Measurements from ENCODE around the gene DTNB. TPM values are rescaled to one million over a fixed set of nuclear protein-coding genes. Genes with fewer than 3 reads are reported as not detected.

Gene DTNB
- total RNA-seq, 1 experiment from 2014 or later, result 19.8 TPM

GRCh38 chr2:25598332-25598731 lies 75.0 kb downstream of the DTNB start:
- no peak for DNase-seq
- Histone ChIP-seq H3K4me3 (ENCODE audit: insufficient read depth, low read depth, low read length) (no peak overlapping the region), H3K27me3 (ENCODE audit: control insufficient read depth, insufficient read depth, low read length) (no peaks in the 10 kb centered on the region), H3K36me3 (replicated peaks; ENCODE audit: control insufficient read depth, insufficient read depth, low read length) (no peaks in the 10 kb centered on the region)

- no peaks in the 10 kb centered on the region for H3K27me3 ChIP-seq (ENCODE audit: control insufficient read depth, insufficient read depth, low read length)
- no peak overlapping the region for H3K4me3 ChIP-seq (ENCODE audit: insufficient read depth, low read depth, low read length)
- DNase-seq, result no peak
- H3K36me3 ChIP-seq (replicated peaks; ENCODE audit: control insufficient read depth, insufficient read depth, low read length), result no peaks in the 10 kb centered on the region
Observed at GRCh38 chr2:25597881-25598280, 75.5 kb downstream of the DTNB start.

DNA sequence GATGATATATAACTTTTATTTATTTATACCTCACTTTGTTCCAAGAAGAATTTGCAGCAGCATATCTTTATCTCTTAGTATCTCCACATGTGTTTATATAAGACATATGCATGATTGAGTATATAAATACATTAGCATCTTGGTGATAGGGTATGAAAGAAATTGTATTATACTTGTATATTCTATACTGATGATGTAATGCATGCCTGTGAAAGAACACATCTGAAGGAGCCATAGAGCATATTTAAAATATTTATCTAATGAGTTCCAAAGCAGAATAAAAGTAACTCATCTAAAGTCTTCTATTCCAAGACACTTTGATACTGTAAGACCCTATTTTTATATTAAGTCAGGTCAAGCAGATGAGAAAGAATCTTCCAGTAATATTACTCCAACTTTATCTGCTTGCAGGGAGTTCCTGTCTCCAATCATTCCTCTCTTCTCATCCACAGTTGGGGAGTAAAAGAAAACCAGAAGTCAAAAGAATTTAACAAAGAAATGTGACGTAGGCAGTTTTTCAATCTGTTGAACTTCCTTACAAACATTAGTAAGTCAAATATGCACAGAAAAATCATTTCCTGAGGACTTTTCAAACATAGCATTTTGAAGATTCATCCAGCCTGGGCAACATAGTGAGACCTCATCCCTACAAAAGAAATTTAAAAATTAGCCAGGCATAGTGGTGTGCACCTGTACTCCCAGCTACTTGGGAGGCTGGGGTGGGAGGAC lies 76.7 kb downstream of the DTNB start:
- H3K27me3 ChIP-seq (ENCODE audit: control insufficient read depth, insufficient read depth, low read length), result no peaks in the 10 kb centered on the region
- no peak for DNase-seq
- no peak overlapping the region for H3K4me3 ChIP-seq (ENCODE audit: insufficient read depth, low read depth, low read length)
- H3K36me3 ChIP-seq (replicated peaks; ENCODE audit: control insufficient read depth, insufficient read depth, low read length), result no peaks in the 10 kb centered on the region

DNA sequence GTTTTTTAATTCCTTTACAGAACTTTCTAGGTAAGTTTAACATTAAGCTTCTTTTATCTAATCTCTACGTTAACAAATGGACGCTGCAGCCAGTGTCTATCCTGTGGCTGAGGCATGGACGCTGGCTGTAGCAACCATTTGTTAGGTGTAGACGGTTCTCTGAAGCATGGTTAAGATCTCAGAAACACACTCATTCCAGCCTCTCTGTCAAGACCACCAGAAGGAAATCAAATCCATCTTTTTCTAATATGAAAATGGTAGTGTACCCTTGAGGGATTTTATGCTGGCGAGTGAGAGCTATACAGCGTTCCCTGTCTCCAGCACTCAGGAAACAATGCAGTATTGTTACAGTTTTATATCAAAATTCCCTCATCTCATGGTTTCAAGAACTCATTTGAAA lies 78.0 kb downstream of the DTNB start:
- no peak for DNase-seq
- no peaks in the 10 kb centered on the region for H3K36me3 ChIP-seq (replicated peaks; ENCODE audit: control insufficient read depth, insufficient read depth, low read length)
- H3K27me3 ChIP-seq (ENCODE audit: control insufficient read depth, insufficient read depth, low read length), result no peaks in the 10 kb centered on the region
- no peak overlapping the region for H3K4me3 ChIP-seq (ENCODE audit: insufficient read depth, low read depth, low read length)

GRCh38 chr2:25594991-25595390 lies 78.4 kb downstream of the DTNB start:
- H3K4me3 ChIP-seq (ENCODE audit: insufficient read depth, low read depth, low read length), result no peak overlapping the region
- no peaks in the 10 kb centered on the region for H3K27me3 ChIP-seq (ENCODE audit: control insufficient read depth, insufficient read depth, low read length)
- no peaks in the 10 kb centered on the region for H3K36me3 ChIP-seq (replicated peaks; ENCODE audit: control insufficient read depth, insufficient read depth, low read length)
- no peak for DNase-seq

DNA sequence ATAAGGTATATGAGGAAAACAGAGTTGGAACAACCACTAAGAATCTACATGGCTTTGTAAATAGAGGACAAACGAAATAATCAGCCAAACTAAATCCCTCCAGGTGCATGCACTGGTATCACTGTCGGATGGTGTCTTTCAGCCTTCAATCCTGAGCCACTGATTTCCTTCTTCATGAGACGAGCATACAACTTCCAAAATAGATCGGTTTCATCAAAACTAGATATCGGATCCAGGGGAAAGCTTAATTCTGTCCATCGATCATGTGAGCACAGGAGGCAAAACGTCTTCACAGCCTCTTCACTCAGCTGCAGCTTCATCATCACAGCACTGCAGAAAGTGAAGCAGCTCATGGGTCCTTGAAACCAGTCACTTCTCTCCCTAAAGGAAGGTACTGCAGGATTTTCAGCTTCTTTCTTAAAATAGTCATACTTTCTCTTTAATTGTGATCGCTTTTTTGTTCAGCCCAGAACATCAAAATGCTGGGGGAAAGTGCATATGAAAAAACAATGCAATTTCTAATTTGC lies 80.5 kb downstream of the DTNB start:
- DNase-seq, result no peak
- Histone ChIP-seq H3K36me3 (replicated peaks; ENCODE audit: control insufficient read depth, insufficient read depth, low read length) (no peaks in the 10 kb centered on the region), H3K27me3 (ENCODE audit: control insufficient read depth, insufficient read depth, low read length) (no peaks in the 10 kb centered on the region), H3K4me3 (ENCODE audit: insufficient read depth, low read depth, low read length) (no peak overlapping the region)

DNA sequence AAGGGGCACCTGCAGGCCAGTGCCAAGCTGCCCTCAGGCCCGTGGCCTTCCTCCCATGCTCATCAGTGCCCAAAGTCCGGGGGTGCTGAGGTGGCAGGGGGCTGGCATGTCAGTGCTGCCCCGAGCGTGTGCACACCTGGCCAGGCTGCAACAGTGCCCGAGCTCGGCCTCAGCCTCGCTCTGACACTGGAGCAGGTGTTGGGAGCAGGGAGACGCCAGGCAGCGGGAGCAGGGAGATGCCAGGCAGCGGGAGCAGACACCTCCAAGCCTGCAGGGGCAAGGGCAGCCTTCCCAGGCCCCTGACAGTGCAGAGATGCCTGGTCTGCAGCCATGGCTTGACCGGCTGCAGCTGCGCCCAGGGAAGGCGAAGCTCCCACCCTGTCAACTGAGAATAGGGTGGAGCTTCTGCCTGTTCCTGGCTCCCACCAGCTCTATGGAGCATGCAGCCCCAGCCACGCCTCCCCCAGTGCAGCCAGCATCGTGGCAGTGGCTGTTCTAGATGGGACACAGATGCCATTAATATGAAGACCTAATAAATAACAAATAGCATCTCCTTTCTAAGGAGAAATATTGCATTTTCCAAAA lies 82.4 kb downstream of the DTNB start:
- DNase-seq, result peak; percentile 36
- Histone ChIP-seq H3K36me3 (replicated peaks; ENCODE audit: control insufficient read depth, insufficient read depth, low read length) (no peaks in the 10 kb centered on the region), H3K27me3 (ENCODE audit: control insufficient read depth, insufficient read depth, low read length) (no peaks in the 10 kb centered on the region), H3K4me3 (ENCODE audit: insufficient read depth, low read depth, low read length) (no peak overlapping the region)

DNA sequence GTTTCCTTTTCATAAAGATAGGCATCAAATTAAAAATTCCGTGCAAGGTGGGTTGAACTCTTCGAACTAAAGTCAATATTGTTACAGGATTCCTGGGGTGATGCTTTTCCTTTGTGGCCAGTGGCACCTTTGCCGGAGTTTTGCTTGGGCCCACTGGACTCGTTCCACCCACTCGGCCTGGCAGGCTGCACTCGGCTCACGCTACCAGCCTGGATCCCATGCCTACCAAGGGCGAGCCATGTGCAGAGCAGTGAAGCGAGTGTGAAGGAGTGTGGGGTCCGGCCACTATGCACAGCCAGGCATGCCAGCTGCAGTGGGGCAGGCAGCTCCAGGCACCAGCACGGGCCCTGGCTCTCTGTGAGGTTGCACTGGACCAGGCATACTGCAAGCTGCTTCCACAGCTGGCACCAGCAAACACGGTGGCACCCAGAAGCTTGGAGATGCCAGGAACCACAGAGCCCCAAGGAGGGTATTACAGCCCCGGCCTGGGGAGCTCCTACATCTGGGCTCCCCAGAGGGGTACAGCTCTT lies 83.6 kb downstream of the DTNB start:
- Histone ChIP-seq H3K36me3 (replicated peaks; ENCODE audit: control insufficient read depth, insufficient read depth, low read length) (no peaks in the 10 kb centered on the region), H3K4me3 (ENCODE audit: insufficient read depth, low read depth, low read length) (no peak overlapping the region), H3K27me3 (ENCODE audit: control insufficient read depth, insufficient read depth, low read length) (no peaks in the 10 kb centered on the region)
- no peak for DNase-seq

- Histone ChIP-seq H3K36me3 (replicated peaks; ENCODE audit: control insufficient read depth, insufficient read depth, low read length) (no peaks in the 10 kb centered on the region), H3K27me3 (ENCODE audit: control insufficient read depth, insufficient read depth, low read length) (no peaks in the 10 kb centered on the region), H3K4me3 (ENCODE audit: insufficient read depth, low read depth, low read length) (no peak overlapping the region)
- no peak for DNase-seq
Observed at GRCh38 chr2:25588576-25588975, 84.8 kb downstream of the DTNB start.

DNA sequence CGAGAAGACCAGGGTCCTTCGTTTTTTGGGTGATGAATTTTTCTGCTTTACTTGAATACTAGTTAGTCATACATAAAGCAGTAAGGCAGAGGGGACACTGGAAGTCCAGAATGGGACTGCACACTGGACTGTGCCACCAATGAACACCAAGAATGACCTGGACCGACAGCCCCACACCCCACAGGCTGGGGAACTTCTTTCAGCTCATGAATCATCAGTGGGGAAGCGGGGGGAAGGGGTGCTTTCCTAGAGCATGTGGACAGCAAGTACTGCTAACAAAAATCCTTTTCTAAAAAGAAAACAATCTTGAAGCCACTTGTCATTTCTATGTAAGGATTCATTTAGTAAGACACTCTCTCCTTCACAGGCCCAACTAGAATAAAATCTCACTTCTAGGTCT lies 86.0 kb downstream of the DTNB start:
- Histone ChIP-seq H3K27me3 (ENCODE audit: control insufficient read depth, insufficient read depth, low read length) (no peaks in the 10 kb centered on the region), H3K4me3 (ENCODE audit: insufficient read depth, low read depth, low read length) (no peak overlapping the region), H3K36me3 (replicated peaks; ENCODE audit: control insufficient read depth, insufficient read depth, low read length) (no peaks in the 10 kb centered on the region)
- no peak for DNase-seq

DNA sequence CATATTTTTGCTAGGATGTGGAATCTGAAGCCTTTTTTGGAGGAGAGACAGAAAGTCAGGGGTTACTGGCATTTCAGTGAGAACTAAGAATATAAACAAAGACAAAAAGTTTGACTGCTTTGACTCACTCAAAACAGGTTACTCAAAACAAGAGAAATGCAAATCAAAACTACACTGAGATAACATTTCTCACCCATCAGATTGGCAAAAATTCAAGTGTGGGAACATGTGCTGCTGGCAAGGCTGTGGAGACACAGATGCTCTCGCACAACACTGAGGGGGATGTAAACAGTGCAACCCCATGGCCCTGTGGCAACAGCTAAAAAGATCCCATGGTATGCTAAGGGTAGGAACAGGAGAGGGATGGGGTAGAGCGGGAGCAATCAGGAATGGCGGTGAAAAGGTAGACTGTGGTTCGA lies 86.6 kb downstream of the DTNB start:
- Histone ChIP-seq H3K27me3 (ENCODE audit: control insufficient read depth, insufficient read depth, low read length) (no peaks in the 10 kb centered on the region), H3K36me3 (replicated peaks; ENCODE audit: control insufficient read depth, insufficient read depth, low read length) (no peaks in the 10 kb centered on the region), H3K4me3 (ENCODE audit: insufficient read depth, low read depth, low read length) (no peak overlapping the region)
- peak; percentile 36 for DNase-seq

GRCh38 chr2:25585189-25585588 lies 88.2 kb downstream of the DTNB start:
- no peaks in the 10 kb centered on the region for H3K36me3 ChIP-seq (replicated peaks; ENCODE audit: control insufficient read depth, insufficient read depth, low read length)
- no peaks in the 10 kb centered on the region for H3K27me3 ChIP-seq (ENCODE audit: control insufficient read depth, insufficient read depth, low read length)
- no peak for DNase-seq

DNA sequence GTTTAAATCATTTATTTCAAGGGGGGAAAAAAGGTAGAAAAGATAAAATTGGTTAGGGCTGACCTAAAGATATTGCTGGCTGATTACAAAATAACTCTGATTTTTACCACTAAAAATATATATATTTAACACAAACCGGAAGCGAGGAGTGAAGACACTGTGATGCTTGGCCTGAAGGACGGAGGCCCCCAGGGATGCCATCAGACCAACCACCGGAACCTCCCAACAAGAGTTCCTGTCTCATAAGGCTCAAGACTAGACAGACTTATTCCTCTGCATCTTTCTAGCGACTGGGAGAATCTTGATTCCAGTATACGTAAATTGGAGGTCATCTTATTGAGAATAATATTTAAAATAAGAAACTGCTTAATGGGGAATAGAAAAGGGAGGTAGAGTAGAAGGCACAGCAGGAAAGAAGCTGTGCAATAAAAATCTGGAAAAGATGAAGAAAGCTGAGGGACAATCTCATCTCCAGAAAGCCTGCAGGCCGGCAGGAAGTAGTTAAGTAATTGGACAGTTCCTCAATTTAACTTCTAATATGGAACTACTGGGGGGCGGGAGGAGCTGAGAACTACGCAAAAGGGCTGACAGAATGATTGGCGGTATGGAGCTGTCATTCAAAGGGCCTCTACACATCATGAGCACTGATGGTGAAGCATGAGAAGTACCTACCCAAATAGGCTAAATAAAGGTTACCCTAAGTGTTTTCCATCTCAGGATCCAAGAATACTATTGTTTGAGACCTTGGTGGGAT lies 91.1 kb downstream of the DTNB start:
- DNase-seq, result no peak

More at GRCh38 chr2:25585189-25585588, 88.2 kb downstream of the DTNB start:
- H3K4me3 ChIP-seq (ENCODE audit: insufficient read depth, low read depth, low read length), result no peak overlapping the region

GRCh38 chr2:25576596-25576995 lies 96.8 kb downstream of the DTNB start:
- H3K27me3 ChIP-seq (ENCODE audit: control insufficient read depth, insufficient read depth, low read length), result no peaks in the 10 kb centered on the region
- no peak overlapping the region for H3K4me3 ChIP-seq (ENCODE audit: insufficient read depth, low read depth, low read length)
- no peaks in the 10 kb centered on the region; the same call in 1 of the 2 replicates for H3K36me3 ChIP-seq (replicated peaks; ENCODE audit: control insufficient read depth, insufficient read depth, low read length)
- no peak for DNase-seq

More for the DNA sequence above, 91.1 kb downstream of the DTNB start:
- H3K27me3 ChIP-seq (ENCODE audit: control insufficient read depth, insufficient read depth, low read length), result no peaks in the 10 kb centered on the region
- H3K36me3 ChIP-seq (replicated peaks; ENCODE audit: control insufficient read depth, insufficient read depth, low read length), result no peaks in the 10 kb centered on the region
- no peak overlapping the region for H3K4me3 ChIP-seq (ENCODE audit: insufficient read depth, low read depth, low read length)

Data from H7 (cell line).